ENCODE data around the gene CSF3R.

The CSF3R gene

DNA sequence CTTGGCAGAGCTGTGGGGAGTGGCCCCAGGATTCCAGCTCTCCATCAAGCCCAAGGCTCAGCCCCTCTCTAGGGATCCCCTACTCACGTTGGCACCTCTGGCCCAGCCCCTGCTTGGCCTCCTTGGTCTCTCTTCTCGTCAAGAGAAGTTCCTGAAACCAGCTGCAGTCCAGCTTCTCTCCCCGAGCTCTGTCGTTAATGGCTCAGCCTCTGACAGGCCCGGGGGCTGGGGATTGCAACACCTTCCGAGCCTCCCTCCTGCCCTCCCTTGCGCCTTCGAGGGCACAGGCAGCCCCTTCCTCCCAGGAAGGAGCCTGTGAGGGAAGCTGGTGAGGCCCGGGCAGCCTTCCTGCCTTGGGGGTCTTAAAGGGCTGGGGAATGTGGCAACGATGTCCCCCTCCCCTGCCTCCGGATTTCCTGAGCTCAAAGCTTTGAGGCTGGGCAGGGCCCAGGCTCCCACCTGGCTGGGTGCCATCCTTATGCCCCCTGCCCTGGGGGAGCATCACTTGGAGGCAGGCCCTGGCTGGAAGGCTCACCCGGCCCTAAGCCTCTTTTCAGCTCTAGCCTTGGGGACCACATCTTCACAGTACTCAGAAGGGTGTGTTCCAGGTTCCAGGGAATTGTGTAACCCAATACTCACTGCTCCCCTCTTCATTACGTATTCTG is at the start of gene CSF3R:
Gene CSF3R, minus strand, starts transcription at position 190 of the 665 bp plus-strand sequence. CDS start 3,417 bp downstream, outside the sequence.
- no peak for DNase-seq

DNA sequence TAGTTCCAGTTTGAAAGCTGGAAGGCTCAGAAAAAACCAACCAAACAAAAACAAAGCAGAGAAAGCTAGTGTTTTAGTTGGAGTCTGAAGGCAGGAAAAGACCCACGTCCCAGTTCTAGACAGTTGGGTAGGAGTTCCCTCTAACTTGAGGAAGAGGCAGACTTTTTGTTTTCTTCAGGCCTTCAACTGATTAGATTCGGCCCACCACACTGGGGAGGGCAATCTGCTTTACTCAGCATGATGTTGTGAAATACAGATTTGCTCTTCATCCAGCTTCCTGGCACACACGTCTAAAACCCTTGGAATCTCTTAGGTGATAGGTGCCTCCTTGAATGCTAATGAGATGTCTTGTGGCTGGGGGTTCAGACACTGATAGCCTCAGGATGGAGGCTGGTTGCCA is 49.1 kb upstream of the CSF3R start:
- DNase-seq: no peak

DNA sequence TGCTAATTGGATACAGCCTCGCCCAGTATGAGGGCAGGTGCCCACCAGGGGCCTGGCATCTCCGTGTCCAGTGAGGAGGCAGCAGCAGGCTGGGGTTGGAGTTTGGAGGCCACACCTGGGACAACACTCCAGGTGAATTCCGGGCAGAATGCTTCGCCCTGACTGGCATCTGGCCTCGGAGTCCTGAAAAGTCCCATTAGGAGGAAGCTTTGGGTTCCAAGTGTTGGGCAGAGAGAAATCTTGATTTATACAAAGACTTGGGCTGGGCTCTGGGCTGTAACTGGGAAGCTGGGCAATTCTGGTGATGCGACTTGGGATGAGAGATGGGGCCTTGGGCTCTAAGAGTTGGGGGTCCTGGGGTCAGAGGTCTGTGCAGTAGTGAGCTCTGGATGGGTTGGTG is 48.1 kb upstream of the CSF3R start:
- no peak for DNase-seq

DNA sequence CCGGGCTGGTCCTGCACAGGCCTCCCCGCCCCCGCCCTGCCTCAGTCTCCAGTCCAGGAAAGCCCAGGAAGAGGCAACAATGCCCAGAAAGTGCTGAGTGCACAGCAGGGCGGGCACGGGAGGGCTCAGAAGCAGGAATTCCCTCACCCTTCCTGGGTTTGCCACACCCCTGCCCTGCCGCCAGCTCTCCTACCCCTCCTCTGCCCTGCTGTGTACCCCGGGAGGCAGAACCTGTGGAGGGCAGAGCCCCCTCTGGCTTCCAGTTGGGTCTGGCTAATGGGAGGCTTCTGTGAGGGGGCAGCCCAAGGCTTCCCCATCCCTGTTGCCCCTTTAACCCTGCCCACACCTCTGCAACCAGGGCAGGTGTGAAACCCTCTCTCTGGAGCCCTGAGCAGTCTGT is 47.5 kb upstream of the CSF3R start:
- DNase-seq: no peak

DNA sequence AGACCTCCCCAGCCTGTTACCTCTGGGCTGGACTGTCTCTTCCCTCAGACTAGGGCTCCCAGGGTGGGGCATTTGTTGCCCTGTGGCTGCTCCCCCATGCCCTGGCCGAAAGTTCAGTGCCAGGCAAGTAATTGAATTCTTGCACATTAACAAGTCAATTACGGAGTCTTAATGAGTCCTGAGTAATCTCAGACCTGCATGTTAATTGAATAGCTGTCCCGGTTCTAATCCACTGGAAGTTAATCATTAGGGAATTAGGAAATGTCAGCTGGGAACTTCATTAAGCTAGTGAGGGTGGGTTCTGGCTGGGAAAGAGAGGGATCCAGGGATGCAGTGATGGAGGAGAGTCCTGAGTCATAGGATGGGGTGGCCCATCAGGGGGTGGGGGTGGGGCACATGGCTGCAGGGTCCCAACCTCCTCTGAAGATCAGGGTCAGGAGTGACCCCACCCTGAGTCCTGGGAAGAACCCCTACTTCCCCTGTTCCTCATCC is 47.1 kb upstream of the CSF3R start:
- DNase-seq: no peak

DNA sequence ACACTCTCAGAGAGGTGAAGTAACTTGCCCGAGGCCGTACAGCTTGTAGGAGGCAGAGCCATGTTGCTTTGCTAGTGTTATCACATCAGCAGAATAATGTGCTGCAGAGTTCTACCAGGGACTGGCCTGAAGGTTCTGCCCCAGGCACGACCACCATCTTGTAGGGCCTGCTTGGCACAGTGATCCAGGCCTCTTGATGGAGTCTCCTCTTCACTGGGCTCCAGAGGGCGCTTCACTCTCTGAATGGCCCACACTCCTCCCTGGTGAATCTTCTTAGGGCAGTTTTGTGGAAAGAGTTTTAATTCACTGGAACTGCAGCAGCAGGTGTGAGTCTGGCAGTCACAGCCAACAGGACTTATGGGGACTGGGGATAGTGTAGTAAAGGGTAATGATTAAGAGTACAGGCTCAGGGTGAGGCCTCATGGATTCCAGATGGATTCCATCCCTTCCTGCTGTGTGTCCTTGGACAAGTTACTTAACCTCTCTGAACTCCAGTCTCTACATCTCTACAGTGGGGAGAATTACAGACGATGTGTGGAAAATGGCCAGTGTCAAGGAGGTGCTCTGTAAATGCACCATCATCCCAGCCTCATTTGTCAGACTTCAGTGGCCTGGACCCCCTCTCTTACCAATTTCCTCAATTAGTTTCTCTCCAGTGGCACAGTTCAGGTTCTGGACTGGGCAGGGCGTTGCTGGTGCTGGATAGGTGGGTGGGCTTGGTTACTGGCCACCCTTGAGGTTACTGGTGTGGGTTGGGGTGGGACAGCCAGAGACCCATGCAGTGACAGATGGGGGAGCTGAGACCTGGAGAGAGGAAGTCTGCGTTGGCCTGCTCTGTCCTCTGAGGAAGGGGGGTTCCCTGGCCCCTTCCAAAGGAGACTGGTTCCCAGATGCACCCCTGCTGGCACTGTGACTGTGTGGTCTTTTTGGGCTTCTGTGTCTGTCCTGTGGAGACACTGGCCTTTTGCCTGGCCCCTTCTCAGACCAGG is 45.9 kb upstream of the CSF3R start:
- no peak for DNase-seq

DNA sequence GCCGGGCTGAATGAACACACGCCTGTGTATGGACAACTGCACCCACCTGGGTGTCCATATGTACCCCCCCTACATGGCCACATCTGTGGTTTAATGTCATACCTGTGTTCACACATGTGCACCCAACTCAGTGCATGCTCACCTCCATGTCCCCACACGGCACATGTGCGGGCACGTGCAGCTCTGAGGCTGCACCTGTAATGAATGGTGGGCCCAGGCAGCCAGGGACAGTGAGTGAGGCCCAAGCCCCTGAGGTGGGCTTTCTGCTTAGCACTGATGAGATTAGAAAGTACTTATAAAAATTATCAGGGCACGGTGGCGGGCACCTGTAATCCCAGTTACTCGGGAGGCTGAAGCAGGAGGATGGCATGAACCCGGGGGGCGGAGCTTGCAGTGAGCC is 42.5 kb upstream of the CSF3R start:
- no peak for DNase-seq

DNA sequence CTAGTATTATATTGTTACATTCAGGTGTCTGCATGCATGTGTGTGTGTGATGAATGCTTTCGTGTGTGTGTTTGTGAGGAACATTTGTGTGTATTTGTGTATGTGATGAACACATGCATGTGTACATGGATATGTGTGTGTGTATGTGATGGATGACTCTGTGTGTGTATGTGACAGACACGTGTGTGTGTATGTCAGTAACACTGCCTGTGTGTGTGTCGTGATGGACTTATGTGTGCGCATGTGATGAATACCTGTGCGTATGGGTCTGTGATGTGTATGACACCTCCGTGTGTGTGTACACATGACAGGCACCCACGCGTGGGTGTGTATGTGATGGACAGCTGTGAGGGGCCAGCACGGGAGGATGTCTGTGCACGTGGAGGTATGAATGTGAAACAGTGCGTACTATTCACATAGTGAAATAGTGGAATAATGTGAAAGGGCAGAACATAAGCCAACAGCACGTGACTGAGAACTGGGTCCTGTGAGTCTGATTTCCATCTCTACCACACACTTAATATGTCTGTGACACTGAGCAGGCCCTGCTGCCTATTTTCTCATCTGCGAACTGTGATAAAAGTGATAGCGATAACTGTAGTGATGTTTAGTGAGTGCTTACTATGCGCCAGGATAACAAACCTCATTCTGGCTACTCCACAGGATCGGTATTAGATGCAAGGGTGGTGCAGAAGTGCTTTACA is 41.8 kb upstream of the CSF3R start:
- no peak for DNase-seq

DNA sequence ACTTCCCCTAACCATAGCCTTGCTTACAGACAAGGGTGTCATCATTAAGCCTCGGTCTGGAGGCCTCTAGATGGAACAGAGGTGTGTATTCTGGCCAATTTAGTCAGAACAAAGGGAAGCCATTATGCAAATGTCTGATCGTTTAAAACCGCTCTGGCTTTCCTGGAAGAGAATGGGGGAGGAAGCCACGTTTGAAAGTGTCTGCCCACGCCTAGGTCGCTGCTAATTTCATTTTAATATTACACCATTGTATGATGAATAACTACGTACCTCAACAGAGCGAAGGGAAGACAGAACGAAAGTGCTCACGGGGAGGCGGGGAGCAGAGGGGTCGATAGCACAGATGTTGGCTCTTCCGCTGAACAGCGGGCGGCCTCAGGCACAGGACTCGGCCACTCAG is 41.1 kb upstream of the CSF3R start:
- DNase-seq: no peak

DNA sequence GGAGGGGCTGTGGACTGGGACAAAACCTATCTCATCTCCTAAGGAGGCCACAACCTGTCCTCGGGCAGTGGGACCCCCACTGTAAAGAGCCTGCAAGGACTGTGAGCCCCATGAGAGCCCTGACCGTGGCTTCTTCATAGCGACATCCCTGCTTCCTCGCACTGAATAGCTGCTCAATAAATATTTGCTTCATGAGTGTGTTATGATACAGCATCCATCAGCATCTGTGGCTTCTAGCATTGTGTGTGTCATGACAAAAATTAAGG is 40.5 kb upstream of the CSF3R start:
- no peak for DNase-seq

DNA sequence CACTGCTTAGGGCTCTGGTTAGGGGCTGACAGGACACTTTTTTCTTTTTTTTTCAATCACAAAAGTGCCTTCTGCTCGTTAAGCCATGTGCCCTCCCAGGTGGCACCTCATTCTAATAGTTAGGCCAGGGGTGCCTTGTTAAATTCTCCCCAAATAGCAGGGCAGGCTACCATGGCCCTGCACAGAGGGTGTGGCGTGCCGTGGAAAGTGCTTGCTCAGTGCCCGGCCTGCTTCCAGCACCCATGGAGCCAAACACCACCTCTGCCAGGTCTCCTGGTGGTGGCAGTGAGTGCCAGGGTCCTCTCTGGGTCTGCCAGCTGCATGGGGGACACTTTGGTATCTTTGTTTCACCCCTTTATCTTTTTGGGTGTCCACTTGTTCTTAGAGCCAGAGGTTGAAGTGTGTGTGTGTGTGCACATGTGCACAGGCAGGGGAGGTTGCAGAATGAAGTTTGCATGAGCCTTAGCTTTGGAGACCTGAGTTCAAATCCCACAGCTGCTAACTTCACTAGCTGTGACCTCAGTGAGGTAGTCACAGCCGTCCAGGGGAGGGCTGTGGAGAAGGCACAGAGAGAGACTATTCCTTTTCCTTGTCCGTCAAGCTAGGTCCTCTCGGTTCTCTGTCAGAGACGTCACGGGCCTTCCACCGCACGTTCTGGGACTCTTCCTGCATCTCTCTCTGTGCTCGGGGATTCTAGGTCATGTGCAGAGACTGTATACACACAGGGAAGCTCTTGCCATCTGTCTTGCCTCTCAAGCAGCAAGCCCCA is 39.9 kb upstream of the CSF3R start:
- no peak for DNase-seq

DNA sequence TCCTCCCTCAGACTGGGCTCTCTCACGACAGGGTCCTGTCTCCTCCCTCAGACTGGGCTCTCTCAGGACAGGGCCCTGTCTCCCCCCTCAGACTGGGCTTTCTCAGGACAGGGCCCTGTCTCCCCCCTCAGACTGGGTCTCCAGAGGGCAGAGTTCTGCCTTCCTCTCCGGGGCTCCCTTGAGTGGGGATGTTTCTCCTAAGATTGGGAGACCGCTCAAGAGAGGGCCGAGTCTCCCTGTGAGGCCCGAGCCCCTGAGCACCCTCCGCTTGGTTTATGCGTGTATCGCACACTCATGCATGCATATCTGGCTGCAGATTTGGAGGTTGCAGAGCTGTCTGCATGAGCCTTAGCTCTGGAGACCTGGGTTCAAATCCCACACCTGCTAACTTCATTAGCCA is 39.3 kb upstream of the CSF3R start:
- no peak for DNase-seq

DNA sequence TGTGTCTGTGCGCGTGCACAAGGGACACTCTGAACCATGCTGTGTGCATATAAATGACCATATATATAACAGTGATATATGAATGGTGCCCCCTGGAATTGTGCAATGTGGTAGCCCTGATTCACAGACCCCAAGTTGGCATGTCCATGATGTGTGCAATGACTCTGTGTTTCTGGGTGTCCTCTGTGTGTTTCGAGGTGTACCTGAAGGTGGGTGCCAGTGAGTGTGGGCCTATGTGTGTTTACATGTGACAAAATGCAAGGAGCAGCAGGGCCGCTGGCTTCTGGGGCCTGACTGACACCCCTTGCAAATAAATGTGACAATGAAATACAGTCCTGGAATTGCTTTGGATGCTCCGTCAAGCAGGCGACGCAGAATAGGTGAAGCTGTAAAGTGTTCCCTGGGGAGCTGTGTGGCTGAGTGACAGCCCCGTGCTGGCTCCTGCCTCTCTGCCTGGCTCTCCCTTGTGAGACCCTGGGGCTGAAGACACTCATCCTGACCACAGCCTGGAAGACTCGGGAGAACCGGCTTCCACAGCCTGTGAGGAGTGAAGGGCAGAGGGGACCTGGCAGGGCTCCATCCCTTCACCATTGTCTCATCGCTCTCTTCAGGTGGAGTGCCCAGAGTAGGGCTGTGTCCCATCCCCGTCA is 38.2 kb upstream of the CSF3R start:
- DNase-seq: no peak

DNA sequence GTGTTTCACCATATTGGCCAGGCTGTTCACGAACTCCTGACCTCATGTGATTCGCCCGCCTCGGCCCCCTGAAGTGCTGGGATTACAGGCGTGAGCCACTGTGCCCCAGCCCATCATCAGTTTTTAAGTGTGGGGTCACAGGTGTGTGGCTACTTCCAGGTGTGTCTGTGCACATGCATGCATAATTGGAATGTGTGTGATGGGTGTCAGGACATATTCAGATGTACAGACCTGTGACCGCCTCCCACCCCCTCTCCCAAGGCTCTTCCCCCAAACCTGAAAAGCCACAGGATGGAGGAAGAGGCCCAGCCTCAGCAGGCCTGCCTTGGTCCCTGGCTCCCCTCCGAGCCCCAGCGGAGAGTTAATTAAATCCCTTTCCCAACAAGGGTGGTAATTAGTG is 37.3 kb upstream of the CSF3R start:
- DNase-seq: no peak

DNA sequence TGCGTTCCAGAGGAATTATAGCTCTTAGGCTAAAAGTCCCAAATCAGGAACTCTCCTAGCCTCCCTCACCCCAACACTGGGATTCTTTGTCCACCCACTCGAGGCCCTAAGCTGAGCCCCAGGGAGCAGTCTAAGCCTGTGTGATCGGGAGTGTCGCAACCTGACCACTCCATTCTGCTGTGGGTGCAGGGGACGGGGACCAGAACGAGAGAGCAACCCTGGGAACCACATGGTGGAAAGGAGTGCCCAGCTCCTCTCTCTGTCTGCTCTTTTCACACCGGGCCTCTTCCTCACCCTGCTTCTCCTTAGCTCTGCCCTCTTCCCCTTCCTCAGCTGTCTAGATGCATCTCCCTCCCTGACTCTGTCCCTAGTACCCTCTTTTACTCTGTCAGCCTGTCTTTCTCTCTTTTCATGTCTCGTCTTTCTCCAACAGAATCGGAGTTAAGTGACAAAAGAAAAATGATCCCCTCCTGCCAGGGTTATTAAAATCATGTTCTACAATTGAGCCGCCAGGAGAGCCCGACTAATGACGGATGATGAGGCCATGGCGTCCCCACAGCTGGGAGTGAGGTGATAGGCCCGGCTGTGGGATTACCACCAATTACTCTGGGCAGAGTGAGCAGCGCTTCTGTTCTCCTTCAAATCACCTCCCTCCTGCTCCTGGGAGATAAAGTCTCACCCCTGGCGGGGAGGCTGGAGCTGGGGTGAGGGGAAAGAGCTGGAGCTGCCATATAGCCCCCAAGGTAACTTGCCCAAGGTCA is 34.5 kb upstream of the CSF3R start:
- DNase-seq: no peak

DNA sequence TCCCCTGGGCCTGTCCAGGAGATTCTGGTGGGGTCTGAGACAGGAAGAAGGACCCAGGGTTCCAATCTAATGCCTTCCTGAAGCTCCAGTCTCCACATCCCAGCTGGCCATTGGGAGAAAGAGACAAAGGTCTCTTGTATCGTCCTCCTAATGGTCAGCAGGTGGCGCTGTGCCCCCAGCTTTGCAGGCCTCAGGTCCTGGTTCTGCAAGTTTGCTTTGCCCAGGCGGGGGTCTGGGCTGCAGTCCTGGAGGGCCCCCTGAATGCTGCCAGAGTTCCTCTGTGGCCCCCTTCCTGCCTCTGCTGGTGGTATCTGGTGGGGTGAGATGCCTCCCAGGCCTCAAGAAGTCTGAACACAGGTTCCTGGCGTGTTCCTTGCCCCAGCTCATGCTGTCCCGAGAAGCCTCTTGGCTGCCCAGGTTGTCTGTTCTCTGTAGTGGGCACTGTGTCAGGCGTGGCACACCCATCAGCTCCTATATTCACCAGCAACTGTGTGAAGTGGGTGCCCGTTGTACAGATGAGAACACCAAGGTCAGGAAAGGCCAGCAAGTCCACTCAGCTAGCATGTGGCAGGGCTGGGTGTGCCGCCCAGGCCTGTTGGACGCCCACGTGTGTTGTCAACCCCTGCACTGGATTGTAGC is 33.8 kb upstream of the CSF3R start:
- peak; percentile 41 for DNase-seq

DNA sequence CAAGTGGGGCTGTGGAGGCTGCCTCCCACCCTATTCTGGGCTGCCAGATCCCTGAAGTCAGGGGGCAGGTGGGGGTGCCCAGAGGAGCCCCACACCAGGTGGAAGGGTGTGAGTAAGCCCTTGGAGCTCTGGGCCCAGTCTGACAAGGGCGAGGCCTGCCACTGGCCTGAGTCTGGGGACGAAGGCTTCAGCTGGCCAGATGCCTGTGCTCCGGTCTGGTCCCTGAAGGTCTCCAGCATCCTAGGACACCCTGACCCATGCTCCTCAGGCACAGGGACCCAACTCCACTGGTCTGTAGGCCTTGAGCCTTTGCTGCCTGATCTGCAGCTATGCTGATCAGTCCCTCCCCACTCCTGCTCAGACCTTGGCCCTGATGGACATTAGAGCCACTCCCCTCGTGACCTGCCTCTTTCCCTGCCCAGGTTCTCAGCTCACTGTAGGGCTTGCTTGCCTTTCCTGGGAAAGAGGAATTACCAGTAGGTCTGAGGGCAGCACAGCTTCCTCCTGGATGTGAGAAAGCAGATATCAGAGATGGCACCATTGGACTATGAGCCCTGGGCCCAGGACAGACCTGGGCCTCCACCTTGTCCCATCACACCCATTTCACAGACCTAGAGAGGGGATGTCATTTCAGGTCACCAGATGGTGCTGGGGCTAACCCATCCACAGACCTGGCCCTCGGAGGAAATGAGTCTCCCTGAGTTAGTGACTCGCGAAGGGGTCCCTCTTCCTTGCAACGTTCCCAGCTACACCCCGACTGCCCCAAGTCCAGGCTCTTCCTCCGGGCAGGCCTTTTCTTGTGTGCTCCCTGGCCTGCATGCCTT is 32.8 kb upstream of the CSF3R start:
- DNase-seq: no peak

DNA sequence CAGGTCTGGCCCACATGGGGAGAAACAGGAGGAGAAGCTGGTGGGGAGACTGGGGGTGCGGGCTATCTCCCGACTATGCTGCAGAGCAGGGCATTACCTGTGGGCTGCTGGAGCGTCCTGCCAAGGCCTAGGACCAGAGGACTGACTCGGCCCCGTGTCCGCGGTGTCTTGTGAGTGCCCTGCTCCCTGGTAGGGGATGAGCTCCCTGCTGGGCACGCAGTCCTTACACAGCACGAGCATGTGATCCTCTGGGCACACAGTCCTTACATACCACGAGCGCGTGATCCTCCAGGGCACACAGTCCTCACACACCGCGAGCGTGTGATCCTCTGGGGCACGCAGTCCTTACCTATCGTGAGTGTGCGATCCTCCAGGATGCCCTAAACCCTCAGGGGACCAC is 31.8 kb upstream of the CSF3R start:
- DNase-seq: no peak

DNA sequence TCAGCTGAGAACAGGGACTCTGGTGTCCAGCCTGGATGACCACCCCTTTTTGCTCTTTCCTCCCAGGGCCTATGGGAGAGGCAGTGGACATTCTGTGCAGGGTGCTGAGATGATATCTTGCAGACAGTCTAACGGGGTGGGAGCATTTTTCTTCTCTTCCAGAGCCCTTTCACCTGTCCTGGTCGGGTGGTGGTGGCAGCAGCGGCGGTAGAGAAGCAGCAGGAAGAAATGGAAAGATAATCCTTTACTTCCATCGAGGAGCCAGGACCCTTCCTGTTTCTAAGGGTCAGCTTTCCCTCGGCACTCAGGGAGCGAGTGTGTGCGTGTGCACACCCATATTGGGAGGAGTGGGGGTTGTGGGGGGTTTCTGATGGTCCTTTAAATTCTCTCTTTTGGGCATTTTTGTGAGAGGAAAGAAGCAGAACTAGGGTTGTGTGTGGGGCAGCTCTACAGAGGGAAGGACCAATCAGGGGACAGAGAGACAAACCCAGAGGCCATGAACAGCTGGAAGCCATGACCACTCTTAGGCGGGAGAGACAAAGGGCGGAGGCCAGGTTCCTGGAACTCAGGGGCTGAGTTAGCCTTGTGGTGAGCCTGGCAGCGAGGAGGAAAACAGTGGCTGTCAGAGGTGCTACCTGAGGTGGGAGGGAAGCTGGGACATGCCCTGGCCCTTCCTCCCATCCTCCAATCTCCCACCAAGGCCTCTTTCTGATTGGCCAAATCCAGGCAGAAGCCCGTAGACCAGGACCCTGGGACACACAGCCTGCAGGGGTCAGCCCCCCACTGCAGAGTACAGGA is 31.2 kb upstream of the CSF3R start:
- DNase-seq: no peak
